CD4-positive, alpha-beta T cell (primary cell): ENCODE results near the gene TSPAN16. TPM values are rescaled to one million over a fixed set of nuclear protein-coding genes. Genes with fewer than 3 reads are reported as not detected.

Experiments
- ATAC-seq: fragments of 200-7000 bp; cut with Tn5 transposase; one replicate; pipeline ENCODE4 v1.10.0; 2022; ENCODE audit warnings: mild to moderate bottlenecking; ENCODE audit not compliant: poor library complexity
- CTCF ChIA-PET: fragments of 350-600 bp; sonication (Branson Sonifier 250); formaldehyde crosslinking; loops from one replicate; lab custom pipeline; 2021; ENCODE audit warnings: antibody characterized with exemption, inconsistent platforms; lab: Charles Lee
- POLR2A ChIA-PET: fragments of 350-600 bp; sonication (Branson Sonifier 250); formaldehyde crosslinking; loops from one replicate; lab custom pipeline; 2021; ENCODE audit warnings: antibody characterized with exemption, inconsistent platforms; lab: Charles Lee
- DNase-seq, 14 experiments: peaks; one replicate each; pipeline ENCODE4 v3.0.0-alpha.2; 2013 to 2020; ENCODE audit warnings: mixed read lengths in 2 of 14
- H3K27ac ChIP-seq, 2 donors: one replicate each; pipeline versions ENCODE4 v1.5.1 to v1.7.0; 2013; ENCODE audit warnings: low read length in 2 of 2, low read depth in 1 of 2, mild to moderate bottlenecking in 1 of 2
- H3K27me3 ChIP-seq, 2 experiments: 1 replicate in 1 of 2; 2 replicates in 1 of 2; pipeline versions ENCODE4 v1.6.1 to v1.7.0; 2013; ENCODE audit warnings: low read length in 2 of 2, control low read depth in 1 of 2, mild to moderate bottlenecking in 1 of 2, moderate library complexity in 1 of 2; ENCODE audit not compliant: insufficient read depth in 2 of 2, control insufficient read depth in 1 of 2
- H3K36me3 ChIP-seq: one replicate; pipeline ENCODE4 v1.6.1; 2013; ENCODE audit warnings: low read length, control low read depth; ENCODE audit not compliant: insufficient read depth
- H3K4me1 ChIP-seq: one replicate; pipeline ENCODE4 v1.6.1; 2013; ENCODE audit warnings: low read length, control low read depth; ENCODE audit not compliant: insufficient read depth
- H3K4me3 ChIP-seq: one replicate; pipeline ENCODE4 v1.5.1; 2013; ENCODE audit warnings: mild to moderate bottlenecking, low read length, moderate library complexity
- H3K9me3 ChIP-seq, 2 experiments: 1 replicate in 1 of 2; 2 replicates in 1 of 2; pipeline versions ENCODE4 v1.6.1 to v1.7.0; 2013; ENCODE audit warnings: low read length in 2 of 2, mild to moderate bottlenecking in 2 of 2, control low read depth in 1 of 2, moderate library complexity in 1 of 2; ENCODE audit not compliant: control insufficient read depth in 1 of 2, insufficient read depth in 1 of 2
- H3K27ac Mint-ChIP-seq: one replicate; pipeline ENCODE4 v1.8.0; 2020; ENCODE audit warnings: mixed read lengths
- H3K27me3 Mint-ChIP-seq: one replicate; pipeline ENCODE4 v1.8.0; 2021; ENCODE audit warnings: mixed read lengths
- H3K36me3 Mint-ChIP-seq: one replicate; pipeline ENCODE4 v1.8.0; 2021; ENCODE audit warnings: low read depth, mixed read lengths
- H3K4me1 Mint-ChIP-seq: one replicate; pipeline ENCODE4 v1.8.0; 2021; ENCODE audit warnings: low read depth, mixed read lengths
- H3K4me3 Mint-ChIP-seq: one replicate; pipeline ENCODE4 v1.8.0; 2020; ENCODE audit warnings: mild to moderate bottlenecking, mixed read lengths
- H3K9me3 Mint-ChIP-seq: one replicate; pipeline ENCODE4 v1.8.0; 2020; ENCODE audit warnings: mixed read lengths
- intact Hi-C, 2 experiments: fragments of 100-400 bp; cut with DNase I in 1 of 2; cut with micrococcal nuclease in 1 of 2; formaldehyde crosslinking; loops; one replicate each; pipeline versions ENCODE4 v1.15.1 to v1.9.0; 2023 to 2025; cut with DNase I, micrococcal nuclease
- total RNA-seq, 174 experiments: library from RNA in 2 of 174; stranded (reverse) in 2 of 174; gene quantifications; one replicate each; pipeline ENCODE4 v1.2.3 and lab custom pipeline; 2021 to 2026
- TF ChIP-seq, protein P1 (sequence below): fragments of 200-600 bp; IDR thresholded peaks from one replicate; pipeline ENCODE4 v1.8.0; 2022; ENCODE audit warnings: antibody characterized with exemption, mild to moderate bottlenecking

Gene TSPAN16
- total RNA-seq, 2 experiments from 2014 or later = not detected

DNA sequence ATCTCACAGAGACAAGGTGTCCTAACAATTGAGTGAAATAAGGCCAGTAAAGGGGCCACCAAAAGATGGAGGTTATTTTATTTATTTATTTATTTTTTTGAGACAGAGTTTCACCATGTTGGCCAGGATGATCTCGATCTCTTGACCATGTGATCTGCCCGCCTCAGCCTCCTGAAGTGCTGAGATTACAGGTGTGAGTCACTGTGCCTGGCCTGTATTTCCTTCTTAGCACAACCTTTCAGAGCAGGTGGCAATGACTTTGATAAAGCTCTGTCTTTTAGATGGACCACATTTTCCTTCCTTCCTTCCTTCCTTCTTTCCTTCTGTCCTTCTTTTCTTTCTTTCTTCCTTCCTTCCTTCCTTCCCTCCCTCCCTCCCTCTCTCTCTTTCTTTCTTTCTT lies 22.7 kb upstream of the TSPAN16 start:
- CTCF ChIA-PET = no interaction called here
- Mint-ChIP-seq H3K27me3 (peaks cover 52% of the 10 kb centered on the region), H3K27ac (no peak overlapping the region), H3K9me3 (no peaks in the 10 kb centered on the region), H3K4me1 (no peaks in the 10 kb centered on the region), H3K36me3 (no peaks in the 10 kb centered on the region), H3K4me3 (no peak overlapping the region)
- intact Hi-C loops = no loop called here
- peaks cover 6 to 23% of the 10 kb centered on the region in 2 experiments for H3K9me3 ChIP-seq
- TF ChIP-seq, protein P1, sequence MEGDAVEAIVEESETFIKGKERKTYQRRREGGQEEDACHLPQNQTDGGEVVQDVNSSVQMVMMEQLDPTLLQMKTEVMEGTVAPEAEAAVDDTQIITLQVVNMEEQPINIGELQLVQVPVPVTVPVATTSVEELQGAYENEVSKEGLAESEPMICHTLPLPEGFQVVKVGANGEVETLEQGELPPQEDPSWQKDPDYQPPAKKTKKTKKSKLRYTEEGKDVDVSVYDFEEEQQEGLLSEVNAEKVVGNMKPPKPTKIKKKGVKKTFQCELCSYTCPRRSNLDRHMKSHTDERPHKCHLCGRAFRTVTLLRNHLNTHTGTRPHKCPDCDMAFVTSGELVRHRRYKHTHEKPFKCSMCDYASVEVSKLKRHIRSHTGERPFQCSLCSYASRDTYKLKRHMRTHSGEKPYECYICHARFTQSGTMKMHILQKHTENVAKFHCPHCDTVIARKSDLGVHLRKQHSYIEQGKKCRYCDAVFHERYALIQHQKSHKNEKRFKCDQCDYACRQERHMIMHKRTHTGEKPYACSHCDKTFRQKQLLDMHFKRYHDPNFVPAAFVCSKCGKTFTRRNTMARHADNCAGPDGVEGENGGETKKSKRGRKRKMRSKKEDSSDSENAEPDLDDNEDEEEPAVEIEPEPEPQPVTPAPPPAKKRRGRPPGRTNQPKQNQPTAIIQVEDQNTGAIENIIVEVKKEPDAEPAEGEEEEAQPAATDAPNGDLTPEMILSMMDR = no peak
- H3K36me3 ChIP-seq = no peaks in the 10 kb centered on the region
- no peak for ATAC-seq
- POLR2A ChIA-PET = no interaction called here
- H3K27ac ChIP-seq = no peak overlapping the region
- no peaks in the 10 kb centered on the region for H3K4me1 ChIP-seq
- DNase-seq = no peak
- peaks cover 30 to 31% of the 10 kb centered on the region in 2 experiments for H3K27me3 ChIP-seq
- no peak overlapping the region for H3K4me3 ChIP-seq

DNA sequence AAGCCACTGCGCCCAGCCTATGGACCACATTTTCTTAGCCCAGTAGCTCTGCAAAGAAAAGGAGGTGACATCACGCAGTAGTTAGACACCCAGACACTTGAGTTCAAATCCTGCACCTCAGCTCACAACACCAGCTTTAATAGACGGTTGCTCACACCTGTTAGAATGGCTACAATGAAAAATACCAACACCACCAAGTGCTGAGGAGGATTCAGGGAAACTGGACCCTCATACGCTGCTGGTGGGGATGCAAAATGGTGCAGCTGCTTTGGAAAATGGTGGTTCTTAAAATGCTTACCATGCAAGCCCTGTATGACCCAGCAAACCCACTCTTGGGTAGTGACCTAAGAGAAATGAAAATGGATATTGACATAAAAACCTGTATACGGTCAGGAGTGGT lies 22.0 kb upstream of the TSPAN16 start:
- ChIA-PET POLR2A (no interaction called here), CTCF (no interaction called here)
- TF ChIP-seq, protein P1 = no peak
- Histone ChIP-seq H3K4me3 (no peak overlapping the region), H3K27me3 (peaks cover 24 to 25% of the 10 kb centered on the region in 2 experiments), H3K36me3 (no peaks in the 10 kb centered on the region), H3K27ac (no peak overlapping the region), H3K9me3 (peaks cover 12 to 30% of the 10 kb centered on the region in 2 experiments), H3K4me1 (peaks cover 3% of the 10 kb centered on the region)
- Mint-ChIP-seq H3K4me1 (no peaks in the 10 kb centered on the region), H3K4me3 (no peak overlapping the region), H3K36me3 (no peaks in the 10 kb centered on the region), H3K27me3 (peaks cover 51% of the 10 kb centered on the region), H3K9me3 (no peaks in the 10 kb centered on the region), H3K27ac (no peak overlapping the region)
- ATAC-seq (no peak), DNase-seq (no peak)
- intact Hi-C loops = no loop called here

DNA sequence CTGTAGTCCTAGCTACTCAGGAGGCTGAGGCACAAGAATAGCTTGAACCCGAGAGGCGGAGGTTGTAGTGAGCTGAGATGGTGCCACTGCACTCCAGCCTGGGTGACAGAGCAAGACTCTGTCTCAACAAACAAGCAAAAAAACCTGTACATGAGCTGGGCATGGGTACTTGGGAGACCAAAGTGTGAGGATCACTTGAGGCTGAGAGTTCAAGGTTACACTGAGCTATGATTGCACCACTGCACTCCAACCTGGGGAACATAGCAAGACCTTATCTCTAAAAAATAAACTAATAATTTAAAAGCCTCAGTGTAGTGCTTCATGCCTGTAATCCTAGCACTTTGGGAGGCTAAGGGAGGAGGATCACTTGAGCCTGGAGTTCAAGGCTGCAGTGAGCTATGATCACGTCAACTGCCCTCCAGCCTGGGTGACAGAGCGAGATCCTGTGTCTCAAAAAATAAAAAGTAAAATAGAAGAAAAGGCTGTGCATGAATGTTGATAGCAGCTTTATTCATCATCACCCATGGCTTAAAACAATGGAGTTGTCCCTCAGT lies 21.4 kb upstream of the TSPAN16 start:
- Mint-ChIP-seq H3K4me3 (no peak overlapping the region), H3K27me3 (peaks cover 48% of the 10 kb centered on the region), H3K27ac (no peak overlapping the region), H3K9me3 (no peaks in the 10 kb centered on the region), H3K4me1 (peaks cover 4% of the 10 kb centered on the region), H3K36me3 (no peaks in the 10 kb centered on the region)
- TF ChIP-seq, protein P1 = no peak
- DNase-seq (no peak), ATAC-seq (no peak)
- intact Hi-C loops = no loop called here
- H3K36me3 ChIP-seq = no peaks in the 10 kb centered on the region
- H3K9me3 ChIP-seq = peaks cover 18 to 35% of the 10 kb centered on the region in 2 experiments
- ChIA-PET CTCF (no interaction called here), POLR2A (no interaction called here)
- no peak overlapping the region for H3K27ac ChIP-seq
- H3K27me3 ChIP-seq = peaks cover 17 to 24% of the 10 kb centered on the region in 2 experiments
- H3K4me1 ChIP-seq = peaks cover 10% of the 10 kb centered on the region
- no peak overlapping the region for H3K4me3 ChIP-seq
